Trophoblast cell (in vitro differentiated cells and primary cell): ENCODE data around the gene GLIS1.
A peak's percentile ranks its signal among the peaks of the same experiment; 100 is the strongest.

Experiments used
- DNase-seq, 2 donors: peaks; one replicate each; pipeline ENCODE4 v3.0.0-alpha.2; 2016
- H2AFZ ChIP-seq: 2 replicates; pipeline ENCODE4 v1.6.1; 2013; ENCODE audit warnings: low read length, moderate library complexity, mild to moderate bottlenecking; ENCODE audit not compliant: insufficient read depth, poor library complexity
- H2AK5ac ChIP-seq: 2 replicates; pipeline ENCODE4 v1.6.1; 2013; ENCODE audit warnings: mild to moderate bottlenecking, low read length
- H2BK120ac ChIP-seq: 2 replicates; pipeline ENCODE4 v1.6.1; 2013; ENCODE audit warnings: low read length, mild to moderate bottlenecking, moderate library complexity; ENCODE audit not compliant: insufficient read depth, poor library complexity
- H2BK12ac ChIP-seq: 2 replicates; pipeline ENCODE4 v1.6.1; 2013; ENCODE audit warnings: mild to moderate bottlenecking, low read length, moderate library complexity
- H2BK5ac ChIP-seq: 2 replicates; pipeline ENCODE4 v1.6.1; 2013; ENCODE audit warnings: low read length, low read depth, moderate library complexity, mild to moderate bottlenecking; ENCODE audit not compliant: poor library complexity
- H3K14ac ChIP-seq: 2 replicates; pipeline ENCODE4 v1.6.1; 2013; ENCODE audit warnings: mild to moderate bottlenecking, low read length
- H3K18ac ChIP-seq: 2 replicates; pipeline ENCODE4 v1.6.1; 2013; ENCODE audit warnings: mild to moderate bottlenecking, low read length
- H3K23ac ChIP-seq: 2 replicates; pipeline ENCODE4 v1.6.1; 2013; ENCODE audit warnings: low read length
- H3K27ac ChIP-seq: 2 replicates; pipeline ENCODE4 v1.5.1; 2013; ENCODE audit warnings: low read depth, mild to moderate bottlenecking, inconsistent platforms, low read length, moderate library complexity
- H3K27me3 ChIP-seq: 2 replicates; pipeline ENCODE4 v1.6.1; 2013; ENCODE audit warnings: inconsistent platforms, mild to moderate bottlenecking, low read length, moderate library complexity; ENCODE audit not compliant: insufficient read depth
- H3K36me3 ChIP-seq, 2 experiments: 1 replicate in 1 of 2; 2 replicates in 1 of 2; pipeline ENCODE4 v1.6.1; 2013; ENCODE audit warnings: low read length in 2 of 2, mild to moderate bottlenecking in 2 of 2, moderate library complexity in 1 of 2; ENCODE audit not compliant: insufficient read depth in 2 of 2, control insufficient read depth in 1 of 2
- H3K4ac ChIP-seq: 2 replicates; pipeline ENCODE4 v1.6.1; 2013; ENCODE audit warnings: low read depth, mild to moderate bottlenecking, low read length, moderate library complexity
- H3K4me1 ChIP-seq, 2 experiments: 1 replicate in 1 of 2; 2 replicates in 1 of 2; pipeline ENCODE4 v1.6.1; 2013; ENCODE audit warnings: low read length in 2 of 2, mild to moderate bottlenecking in 2 of 2, moderate library complexity in 1 of 2; ENCODE audit not compliant: insufficient read depth in 2 of 2, control insufficient read depth in 1 of 2
- H3K4me2 ChIP-seq: 2 replicates; pipeline ENCODE4 v1.6.1; 2013; ENCODE audit warnings: inconsistent platforms, mild to moderate bottlenecking, low read length, moderate library complexity
- H3K4me3 ChIP-seq: 2 replicates; pipeline ENCODE4 v1.5.1; 2013; ENCODE audit warnings: mild to moderate bottlenecking, low read depth, low read length, inconsistent platforms
- H3K79me1 ChIP-seq: one replicate; pipeline ENCODE4 v1.6.1; 2013; ENCODE audit warnings: low read length
- H3K79me2 ChIP-seq: 2 replicates; pipeline ENCODE4 v1.6.1; 2013; ENCODE audit warnings: low read length, mild to moderate bottlenecking; ENCODE audit not compliant: control insufficient read depth, insufficient read depth, poor library complexity
- H3K9ac ChIP-seq: 2 replicates; pipeline ENCODE4 v1.6.1; 2013; ENCODE audit warnings: mild to moderate bottlenecking, low read length
- H3K9me3 ChIP-seq: 2 replicates; pipeline ENCODE4 v1.6.1; 2013; ENCODE audit warnings: low read depth, mild to moderate bottlenecking, control low read depth, inconsistent platforms, low read length; ENCODE audit not compliant: insufficient read depth
- H4K12ac ChIP-seq: 2 replicates; pipeline ENCODE4 v1.6.1; 2013; ENCODE audit warnings: low read depth, mild to moderate bottlenecking, low read length, moderate library complexity
- H4K8ac ChIP-seq: 2 replicates; pipeline ENCODE4 v1.6.1; 2013; ENCODE audit warnings: low read depth, mild to moderate bottlenecking, low read length, moderate library complexity
- H4K91ac ChIP-seq: one replicate; pipeline ENCODE4 v1.6.1; 2013; ENCODE audit warnings: low read depth, mild to moderate bottlenecking, low read length, moderate library complexity
- WGBS: extraction: QIAGEN DNeasy Blood & Tissue Kit; methylation state at CpG from one replicate; pipeline ENCODE4 v1.1.7; 2013; ENCODE audit warnings: missing lambda C conversion rate; ENCODE audit not compliant: insufficient read length, insufficient coverage; ENCODE audit errors: extremely low coverage; 5-methylcytosine and 5-hydroxymethylcytosine counted together

GLIS1 gene

GRCh38 chr1:53715478-53715877 is 23.5 kb downstream of the GLIS1 start:
- no peak overlapping the region for H3K4ac ChIP-seq
- no peaks in the 10 kb centered on the region for H3K4me1 ChIP-seq
- H2BK12ac ChIP-seq: no peak overlapping the region
- no CpG with 5 or more reads among the region's 11 CpGs for WGBS
- no peaks in the 10 kb centered on the region for H3K79me1 ChIP-seq
- H4K12ac ChIP-seq: no peak overlapping the region
- H2BK5ac ChIP-seq: no peak overlapping the region
- H3K14ac ChIP-seq: no peak overlapping the region
- H3K4me2 ChIP-seq: no peak overlapping the region
- H3K79me2 ChIP-seq: no peaks in the 10 kb centered on the region
- no peak overlapping the region for H4K91ac ChIP-seq
- no peak overlapping the region for H3K18ac ChIP-seq
- H3K27me3 ChIP-seq: no peaks in the 10 kb centered on the region
- H4K8ac ChIP-seq: no peak overlapping the region
- no peak overlapping the region for H3K23ac ChIP-seq
- H3K4me3 ChIP-seq: no peak overlapping the region
- no peak overlapping the region for H3K9ac ChIP-seq
- H3K27ac ChIP-seq: no peak overlapping the region
- no peak overlapping the region for H2BK120ac ChIP-seq
- no peaks in the 10 kb centered on the region for H3K9me3 ChIP-seq
- H2AFZ ChIP-seq: no peak overlapping the region
- H3K36me3 ChIP-seq: no peaks in the 10 kb centered on the region
- DNase-seq: peak in 1 of 2 donors; percentile 19
- H2AK5ac ChIP-seq: no peak overlapping the region

GRCh38 chr1:53712276-53712675 is 26.7 kb downstream of the GLIS1 start:
- Histone ChIP-seq H3K23ac (no peak overlapping the region), H2BK5ac (no peak overlapping the region), H4K8ac (no peak overlapping the region), H3K27ac (no peak overlapping the region), H3K79me1 (no peaks in the 10 kb centered on the region), H3K9ac (no peak overlapping the region), H3K14ac (no peak overlapping the region), H3K18ac (no peak overlapping the region), H3K4me3 (no peak overlapping the region), H3K36me3 (no peaks in the 10 kb centered on the region), H3K4me2 (no peak overlapping the region), H2BK12ac (no peak overlapping the region), H3K79me2 (no peaks in the 10 kb centered on the region), H2BK120ac (no peak overlapping the region), H4K91ac (no peak overlapping the region), H2AK5ac (no peak overlapping the region), H2AFZ (no peak overlapping the region), H4K12ac (no peak overlapping the region), H3K27me3 (no peaks in the 10 kb centered on the region), H3K9me3 (no peaks in the 10 kb centered on the region), H3K4me1 (no peaks in the 10 kb centered on the region), H3K4ac (no peak overlapping the region)
- DNase-seq: no peak
- WGBS: no CpG with 5 or more reads among the region's 2 CpGs

DNA sequence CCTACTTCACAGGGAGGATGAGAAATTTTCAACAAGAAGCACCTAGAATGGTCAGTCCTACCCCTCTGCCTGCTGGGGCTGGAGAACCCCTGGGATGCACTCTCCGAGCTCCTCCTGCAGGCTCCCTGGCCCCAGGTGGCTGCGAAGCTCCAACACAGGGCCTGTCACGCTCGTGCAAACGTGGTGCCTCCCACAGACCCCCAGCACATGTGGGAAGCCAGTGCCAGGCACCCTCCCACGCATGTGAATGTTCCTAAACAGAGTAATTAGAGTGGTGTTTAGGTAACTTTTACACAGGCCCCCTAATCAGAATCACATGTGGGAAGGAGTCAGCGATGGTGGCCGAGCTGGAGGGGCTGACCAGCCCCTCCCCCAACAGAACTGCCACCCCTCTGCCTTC is 28.4 kb downstream of the GLIS1 start:
- Histone ChIP-seq H3K9ac (no peak overlapping the region), H3K79me2 (no peaks in the 10 kb centered on the region), H3K14ac (no peak overlapping the region), H3K23ac (no peak overlapping the region), H4K8ac (no peak overlapping the region), H3K27ac (no peak overlapping the region), H2BK120ac (no peak overlapping the region), H2BK5ac (no peak overlapping the region), H3K36me3 (no peaks in the 10 kb centered on the region), H4K12ac (no peak overlapping the region), H2BK12ac (no peak overlapping the region), H3K4me1 (no peaks in the 10 kb centered on the region), H3K18ac (no peak overlapping the region), H4K91ac (no peak overlapping the region), H3K4ac (no peak overlapping the region), H3K4me2 (no peak overlapping the region), H3K9me3 (no peaks in the 10 kb centered on the region), H3K4me3 (no peak overlapping the region), H2AFZ (no peak overlapping the region), H3K79me1 (no peaks in the 10 kb centered on the region), H2AK5ac (no peak overlapping the region), H3K27me3 (no peaks in the 10 kb centered on the region)
- no peak for DNase-seq
- WGBS: no CpG with 5 or more reads among the region's 8 CpGs

DNA sequence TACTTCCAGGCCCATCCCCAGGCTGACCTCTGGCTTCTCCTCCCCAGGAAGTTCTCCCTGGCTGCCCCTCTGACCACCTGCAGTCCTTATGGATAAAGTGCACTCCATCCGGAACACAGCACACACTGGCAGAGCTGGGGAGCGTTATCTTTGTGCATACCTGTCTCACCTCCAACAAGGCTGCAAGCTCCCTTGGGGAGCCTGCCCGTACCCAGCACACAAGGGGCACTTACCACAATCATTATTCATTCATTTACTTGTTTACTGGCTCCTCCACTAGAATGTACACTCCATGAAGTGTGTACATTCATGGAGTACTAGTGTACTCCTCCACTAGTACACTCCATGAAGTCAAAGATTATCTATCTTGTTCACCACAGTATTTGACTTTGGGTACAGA is 30.3 kb downstream of the GLIS1 start:
- no peaks in the 10 kb centered on the region for H3K9me3 ChIP-seq
- no CpG with 5 or more reads among the region's 3 CpGs for WGBS
- no peaks in the 10 kb centered on the region for H3K36me3 ChIP-seq
- no peak overlapping the region for H3K4ac ChIP-seq
- H3K27me3 ChIP-seq: no peaks in the 10 kb centered on the region
- no peak overlapping the region for H2BK5ac ChIP-seq
- no peaks in the 10 kb centered on the region for H3K4me1 ChIP-seq
- H3K27ac ChIP-seq: no peak overlapping the region
- no peak overlapping the region for H4K12ac ChIP-seq
- no peak overlapping the region for H3K18ac ChIP-seq
- H3K79me2 ChIP-seq: no peaks in the 10 kb centered on the region
- H2AK5ac ChIP-seq: no peak overlapping the region
- H4K8ac ChIP-seq: no peak overlapping the region
- H3K14ac ChIP-seq: no peak overlapping the region
- H3K9ac ChIP-seq: no peak overlapping the region
- no peak overlapping the region for H2BK120ac ChIP-seq
- H3K23ac ChIP-seq: no peak overlapping the region
- no peak overlapping the region for H3K4me2 ChIP-seq
- no peak overlapping the region for H2BK12ac ChIP-seq
- no peak overlapping the region for H4K91ac ChIP-seq
- H3K79me1 ChIP-seq: no peaks in the 10 kb centered on the region
- H3K4me3 ChIP-seq: no peak overlapping the region
- DNase-seq: no peak
- H2AFZ ChIP-seq: no peak overlapping the region
